BE2C (cell line): ENCODE results near the gene TEX29.

Source experiments
- DNase-seq: peaks from one replicate; pipeline ENCODE4 v3.0.0-alpha.2; 2020
- H3K27me3 ChIP-seq: fragments of 250-450 bp; sonication (Bioruptor Pico); 2 replicates; pipeline ENCODE4 v1.5.1; 2020; ENCODE audit warnings: mild to moderate bottlenecking
- H3K36me3 ChIP-seq: fragments of 250-450 bp; sonication (Bioruptor Pico); 2 replicates; pipeline ENCODE4 v1.5.1; 2020; ENCODE audit warnings: mild to moderate bottlenecking
- H3K4me1 ChIP-seq: fragments of 250-450 bp; sonication (Bioruptor Pico); 2 replicates; pipeline ENCODE4 v1.5.1; 2020
- H3K4me3 ChIP-seq: 2 replicates; pipeline ENCODE4 v1.5.1; 2011; ENCODE audit warnings: low read depth, low read length
- H3K9me3 ChIP-seq: fragments of 250-450 bp; sonication (Bioruptor Pico); 2 replicates; pipeline ENCODE4 v1.5.1; 2020
- TF ChIP-seq, protein P1 (sequence below): IDR thresholded peaks from 2 replicates; pipeline ENCODE4 v1.5.1; 2012; ENCODE audit warnings: mild to moderate bottlenecking, low read depth, low read length

The TEX29 gene

DNA sequence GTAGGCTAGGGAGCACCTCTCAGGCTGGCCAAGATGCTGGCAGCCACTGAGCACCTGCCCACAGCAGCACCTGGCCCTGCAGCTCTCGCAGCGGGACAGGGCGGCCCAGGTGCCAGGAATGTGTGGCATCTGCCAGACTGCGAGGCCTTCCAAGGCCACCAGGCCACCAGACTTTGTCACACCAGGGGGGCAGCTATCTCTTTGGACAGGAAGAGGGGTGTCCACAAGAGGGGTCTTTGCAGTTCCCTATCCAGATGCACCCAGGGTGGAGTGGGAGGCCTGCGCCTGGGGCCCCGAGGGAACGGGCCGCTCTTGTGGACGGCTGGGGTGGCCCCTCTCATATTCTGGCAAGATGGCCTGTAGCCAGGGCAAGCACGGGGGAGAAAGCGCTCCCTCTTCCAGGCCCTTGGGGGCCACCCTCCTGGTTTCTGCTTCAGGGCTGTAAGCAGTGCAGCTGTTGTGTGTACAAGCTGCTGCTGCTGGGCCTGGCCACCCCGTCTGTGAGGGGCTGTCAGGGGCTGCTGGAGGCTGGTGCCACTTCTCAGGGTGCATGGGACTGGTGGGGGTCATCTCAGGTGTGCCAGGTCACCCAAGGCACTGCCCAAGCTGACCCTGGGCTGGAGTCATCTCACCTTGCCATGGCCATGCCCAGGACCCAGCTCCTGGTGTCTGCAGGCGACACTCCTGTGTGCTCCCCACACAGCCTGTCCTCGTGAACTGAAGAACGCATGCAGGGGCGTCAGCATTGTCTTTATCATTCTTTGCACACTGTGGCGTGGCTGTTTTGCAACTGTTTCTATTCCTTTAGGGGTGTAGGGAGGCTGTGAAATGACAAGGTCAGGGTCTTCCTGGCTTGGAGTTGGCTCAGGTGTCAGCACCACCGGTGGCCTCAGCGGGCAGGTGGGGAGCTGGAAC lies 1.8 kb downstream of the TEX29 start:
- no peaks in the 10 kb centered on the region for H3K36me3 ChIP-seq
- DNase-seq: no peak
- H3K9me3 ChIP-seq: no peaks in the 10 kb centered on the region
- peaks cover 31% of the 10 kb centered on the region for H3K27me3 ChIP-seq
- TF ChIP-seq, protein P1, sequence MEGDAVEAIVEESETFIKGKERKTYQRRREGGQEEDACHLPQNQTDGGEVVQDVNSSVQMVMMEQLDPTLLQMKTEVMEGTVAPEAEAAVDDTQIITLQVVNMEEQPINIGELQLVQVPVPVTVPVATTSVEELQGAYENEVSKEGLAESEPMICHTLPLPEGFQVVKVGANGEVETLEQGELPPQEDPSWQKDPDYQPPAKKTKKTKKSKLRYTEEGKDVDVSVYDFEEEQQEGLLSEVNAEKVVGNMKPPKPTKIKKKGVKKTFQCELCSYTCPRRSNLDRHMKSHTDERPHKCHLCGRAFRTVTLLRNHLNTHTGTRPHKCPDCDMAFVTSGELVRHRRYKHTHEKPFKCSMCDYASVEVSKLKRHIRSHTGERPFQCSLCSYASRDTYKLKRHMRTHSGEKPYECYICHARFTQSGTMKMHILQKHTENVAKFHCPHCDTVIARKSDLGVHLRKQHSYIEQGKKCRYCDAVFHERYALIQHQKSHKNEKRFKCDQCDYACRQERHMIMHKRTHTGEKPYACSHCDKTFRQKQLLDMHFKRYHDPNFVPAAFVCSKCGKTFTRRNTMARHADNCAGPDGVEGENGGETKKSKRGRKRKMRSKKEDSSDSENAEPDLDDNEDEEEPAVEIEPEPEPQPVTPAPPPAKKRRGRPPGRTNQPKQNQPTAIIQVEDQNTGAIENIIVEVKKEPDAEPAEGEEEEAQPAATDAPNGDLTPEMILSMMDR: no peak
- no peaks in the 10 kb centered on the region for H3K4me1 ChIP-seq
- no peak overlapping the region for H3K4me3 ChIP-seq

DNA sequence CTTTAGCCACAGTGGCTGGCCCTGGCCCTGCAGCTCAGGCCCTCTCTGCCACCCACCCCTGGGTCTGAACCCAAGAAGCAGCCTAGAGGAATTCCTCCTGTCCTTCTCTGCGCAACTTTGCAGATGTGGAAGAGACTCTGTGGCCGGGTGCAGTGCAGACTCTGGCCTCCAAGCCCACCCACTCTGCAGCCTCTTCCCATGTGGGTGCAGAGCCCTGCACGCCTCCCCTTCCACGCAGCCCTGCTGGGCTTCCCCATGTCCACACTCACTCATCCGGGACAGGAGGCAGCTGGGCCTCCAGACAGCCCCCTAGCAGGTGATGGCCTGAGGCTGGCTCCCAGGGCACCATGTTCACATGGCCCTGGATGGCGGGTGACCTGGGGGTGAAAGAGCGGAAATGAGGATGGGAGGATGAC lies 2.5 kb downstream of the TEX29 start:
- TF ChIP-seq, protein P1: no peak
- Histone ChIP-seq H3K36me3 (no peaks in the 10 kb centered on the region), H3K9me3 (no peaks in the 10 kb centered on the region), H3K4me1 (no peaks in the 10 kb centered on the region), H3K4me3 (no peak overlapping the region), H3K27me3 (peaks cover 37% of the 10 kb centered on the region)
- no peak for DNase-seq

DNA sequence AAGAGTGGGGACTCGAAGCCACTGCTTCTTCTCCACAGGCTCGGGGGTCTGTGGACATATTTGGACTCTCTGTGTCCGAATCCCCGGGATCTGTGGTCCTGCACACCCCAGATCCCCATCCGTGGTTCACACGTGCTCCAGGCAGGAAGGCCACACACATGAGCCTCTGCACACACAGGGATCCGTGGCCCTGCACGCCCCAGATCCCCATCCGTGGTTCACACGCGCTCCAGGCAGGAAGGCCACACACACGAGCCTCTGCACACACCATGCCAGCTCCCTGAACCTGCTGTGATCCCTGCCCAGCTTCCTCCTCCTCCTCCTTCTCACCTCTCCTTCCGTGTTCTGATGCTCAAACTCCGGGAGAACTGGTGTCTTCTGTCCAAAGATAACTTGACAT lies 3.1 kb downstream of the TEX29 start:
- Histone ChIP-seq H3K4me1 (no peaks in the 10 kb centered on the region), H3K4me3 (no peak overlapping the region), H3K36me3 (no peaks in the 10 kb centered on the region), H3K9me3 (no peaks in the 10 kb centered on the region), H3K27me3 (peaks cover 43% of the 10 kb centered on the region)
- DNase-seq: no peak
- TF ChIP-seq, protein P1: no peak

DNA sequence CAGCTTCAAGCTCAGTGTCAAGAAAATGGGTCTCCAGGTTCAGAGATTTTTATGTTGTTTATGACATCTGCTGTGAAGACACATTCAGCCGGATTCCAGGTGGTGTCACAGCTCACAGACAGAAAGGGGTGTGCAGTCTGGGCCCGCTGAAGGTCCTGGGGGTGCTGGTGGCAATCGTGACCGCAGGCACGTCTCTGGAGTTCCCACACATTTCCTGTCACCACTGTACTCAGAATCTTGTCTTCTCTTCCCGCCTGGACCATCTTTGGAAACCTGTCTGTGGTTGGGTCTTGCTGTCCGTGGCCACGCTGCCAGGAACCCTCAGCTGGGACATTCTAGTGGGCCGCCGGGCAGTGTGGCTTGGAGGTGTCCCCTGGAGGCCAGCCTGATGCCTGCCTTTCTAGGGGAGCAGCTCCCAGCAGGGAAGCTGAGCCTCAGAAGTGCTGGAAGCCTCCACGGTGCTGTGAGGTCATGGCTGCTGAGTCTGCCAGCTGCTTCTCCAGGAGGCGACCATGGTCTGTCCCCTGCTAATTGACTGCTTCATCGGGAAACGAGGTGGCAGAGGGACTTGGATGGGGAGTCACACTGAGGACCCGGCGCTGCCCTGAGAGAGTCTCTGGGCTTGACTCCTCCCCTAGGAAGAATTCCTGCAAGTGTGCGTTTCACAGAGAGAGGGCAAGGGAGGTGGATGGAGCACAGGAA lies 3.7 kb downstream of the TEX29 start:
- H3K9me3 ChIP-seq: no peaks in the 10 kb centered on the region
- DNase-seq: no peak
- H3K4me1 ChIP-seq: no peaks in the 10 kb centered on the region
- peaks cover 49% of the 10 kb centered on the region for H3K27me3 ChIP-seq
- TF ChIP-seq, protein P1: no peak
- H3K36me3 ChIP-seq: no peaks in the 10 kb centered on the region
- H3K4me3 ChIP-seq: no peak overlapping the region

DNA sequence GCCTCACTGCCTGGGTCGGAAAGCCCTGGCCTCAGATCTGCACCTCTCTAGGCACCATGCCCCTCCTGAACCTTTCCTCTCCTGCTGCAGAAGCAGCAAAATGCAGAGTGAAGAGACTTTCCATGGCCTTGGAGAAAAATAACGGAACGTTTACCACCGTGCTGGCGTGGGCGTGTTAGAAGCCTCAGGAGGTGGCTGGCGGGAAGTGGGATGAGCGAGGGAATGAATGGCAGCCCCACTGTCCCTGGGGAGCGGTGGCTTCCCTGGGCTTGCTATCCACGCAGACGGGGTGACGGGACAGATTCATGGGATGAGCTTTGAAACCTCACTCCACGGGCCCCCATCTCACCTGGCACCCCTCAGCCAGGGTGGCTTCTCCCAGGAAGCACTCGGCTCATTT lies 4.3 kb downstream of the TEX29 start:
- Histone ChIP-seq H3K27me3 (peaks cover 55% of the 10 kb centered on the region), H3K4me3 (no peak overlapping the region), H3K9me3 (no peaks in the 10 kb centered on the region), H3K4me1 (no peaks in the 10 kb centered on the region), H3K36me3 (no peaks in the 10 kb centered on the region)
- no peak for DNase-seq
- TF ChIP-seq, protein P1: no peak
